Measurements from ENCODE around the gene PSAT1.
"Not testable (repeated sequence)": the region's sequence is repeated elsewhere in the genome, so short reads cannot be mapped to it uniquely, and the experiment has no call there.

DNA sequence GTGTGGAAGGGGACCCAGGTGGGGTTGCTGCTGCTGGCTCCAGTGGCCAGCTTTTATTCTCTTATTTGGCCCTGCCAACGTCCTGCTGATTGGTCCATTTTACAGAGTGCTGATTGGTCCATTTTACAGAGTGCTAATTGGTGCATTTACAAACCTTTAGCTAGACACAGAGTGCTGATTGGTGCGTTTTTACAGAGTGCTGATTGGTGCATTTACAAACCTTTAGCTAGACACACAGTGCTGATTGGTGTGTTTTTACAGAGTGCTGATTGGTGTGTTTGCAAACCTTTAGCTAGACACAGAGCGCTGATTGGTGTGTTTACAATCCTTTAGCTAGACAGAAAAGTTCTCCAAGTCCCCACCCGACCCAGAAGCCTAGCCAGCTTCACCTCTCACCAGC lies 12.7 kb upstream of the PSAT1 start:
- not testable (repeated sequence) for TF ChIP-seq POLR2A (IDR thresholded peaks at IDR 0.05)
- TF ChIP-seq, protein P1, sequence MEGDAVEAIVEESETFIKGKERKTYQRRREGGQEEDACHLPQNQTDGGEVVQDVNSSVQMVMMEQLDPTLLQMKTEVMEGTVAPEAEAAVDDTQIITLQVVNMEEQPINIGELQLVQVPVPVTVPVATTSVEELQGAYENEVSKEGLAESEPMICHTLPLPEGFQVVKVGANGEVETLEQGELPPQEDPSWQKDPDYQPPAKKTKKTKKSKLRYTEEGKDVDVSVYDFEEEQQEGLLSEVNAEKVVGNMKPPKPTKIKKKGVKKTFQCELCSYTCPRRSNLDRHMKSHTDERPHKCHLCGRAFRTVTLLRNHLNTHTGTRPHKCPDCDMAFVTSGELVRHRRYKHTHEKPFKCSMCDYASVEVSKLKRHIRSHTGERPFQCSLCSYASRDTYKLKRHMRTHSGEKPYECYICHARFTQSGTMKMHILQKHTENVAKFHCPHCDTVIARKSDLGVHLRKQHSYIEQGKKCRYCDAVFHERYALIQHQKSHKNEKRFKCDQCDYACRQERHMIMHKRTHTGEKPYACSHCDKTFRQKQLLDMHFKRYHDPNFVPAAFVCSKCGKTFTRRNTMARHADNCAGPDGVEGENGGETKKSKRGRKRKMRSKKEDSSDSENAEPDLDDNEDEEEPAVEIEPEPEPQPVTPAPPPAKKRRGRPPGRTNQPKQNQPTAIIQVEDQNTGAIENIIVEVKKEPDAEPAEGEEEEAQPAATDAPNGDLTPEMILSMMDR (IDR thresholded peaks at IDR 0.05): not testable (repeated sequence)

All from thyroid gland (tissue), 4 donors.